SU-DHL-6 (cell line): ENCODE results near the gene IQCE.

Source experiments
- EZH2phosphoT487 ChIP-seq: fragments of 200-600 bp; sonication (generic), shearing (Covaris generic); conservative IDR thresholded peaks from 2 replicates; pipeline ENCODE4 v1.6.1; 2018; ENCODE audit warnings: mild to moderate bottlenecking, antibody characterized with exemption, low read length, moderate library complexity, mixed read lengths
- TF ChIP-seq, protein P1 (sequence below): fragments of 200-600 bp; sonication (generic); IDR thresholded peaks from one replicate; pipeline ENCODE4 v1.5.1; 2017; ENCODE audit warnings: antibody characterized with exemption, mild to moderate bottlenecking, low read length, moderate library complexity; ENCODE audit not compliant: insufficient read depth, poor library complexity, severe bottlenecking

DNA sequence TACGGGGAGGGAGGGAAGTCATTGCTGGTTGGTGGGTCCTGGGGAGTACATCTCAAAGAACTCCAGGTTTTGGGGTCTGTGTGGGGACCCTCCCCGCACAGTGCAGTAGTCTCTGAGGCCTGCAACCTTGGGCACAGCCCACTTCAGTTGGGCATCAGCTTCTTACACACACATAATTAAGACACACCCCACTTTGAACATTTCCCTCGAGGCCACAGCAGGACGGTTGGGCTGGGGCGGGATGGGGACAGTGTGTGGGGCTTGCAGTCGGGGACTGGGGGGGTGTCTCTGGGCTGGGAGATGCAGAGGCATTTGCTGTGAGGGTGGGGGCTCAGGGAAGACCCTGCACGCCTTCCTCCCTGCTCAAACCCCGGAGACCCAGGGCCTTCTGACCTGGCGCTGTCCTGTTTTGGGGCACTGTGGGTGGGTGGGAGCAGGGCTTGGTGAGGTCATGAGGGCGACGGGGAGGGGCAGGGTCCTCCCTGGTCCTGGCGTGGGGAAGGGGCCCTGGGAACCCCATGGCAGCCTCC, 38.0 kb upstream of the IQCE start:
- TF ChIP-seq, protein P1, sequence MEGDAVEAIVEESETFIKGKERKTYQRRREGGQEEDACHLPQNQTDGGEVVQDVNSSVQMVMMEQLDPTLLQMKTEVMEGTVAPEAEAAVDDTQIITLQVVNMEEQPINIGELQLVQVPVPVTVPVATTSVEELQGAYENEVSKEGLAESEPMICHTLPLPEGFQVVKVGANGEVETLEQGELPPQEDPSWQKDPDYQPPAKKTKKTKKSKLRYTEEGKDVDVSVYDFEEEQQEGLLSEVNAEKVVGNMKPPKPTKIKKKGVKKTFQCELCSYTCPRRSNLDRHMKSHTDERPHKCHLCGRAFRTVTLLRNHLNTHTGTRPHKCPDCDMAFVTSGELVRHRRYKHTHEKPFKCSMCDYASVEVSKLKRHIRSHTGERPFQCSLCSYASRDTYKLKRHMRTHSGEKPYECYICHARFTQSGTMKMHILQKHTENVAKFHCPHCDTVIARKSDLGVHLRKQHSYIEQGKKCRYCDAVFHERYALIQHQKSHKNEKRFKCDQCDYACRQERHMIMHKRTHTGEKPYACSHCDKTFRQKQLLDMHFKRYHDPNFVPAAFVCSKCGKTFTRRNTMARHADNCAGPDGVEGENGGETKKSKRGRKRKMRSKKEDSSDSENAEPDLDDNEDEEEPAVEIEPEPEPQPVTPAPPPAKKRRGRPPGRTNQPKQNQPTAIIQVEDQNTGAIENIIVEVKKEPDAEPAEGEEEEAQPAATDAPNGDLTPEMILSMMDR = no peak
- no peak for TF ChIP-seq EZH2phosphoT487
